ENCODE measurements around the gene SOX21. TPM values are rescaled to one million over a fixed set of nuclear protein-coding genes. Genes with fewer than 3 reads are reported as not detected.

The SOX21 gene
- total RNA-seq, 2 donors from 2014 or later, result 0.26 TPM; not detected in 1

- peaks cover 0 to 4% (median 0%) of the 10 kb centered on the region in 3 donors for H3K9me3 ChIP-seq
- intact Hi-C loops (cut with DNase I), result no loop called here
- H3K4me3 ChIP-seq, result no peak overlapping the region
- DNase-seq, result no peak
- no peak for ATAC-seq
- no peak overlapping the region for H3K27ac ChIP-seq
- peaks cover 0 to 40% of the 10 kb centered on the region in 2 donors for H3K27me3 ChIP-seq
- no peaks in the 10 kb centered on the region for H3K36me3 ChIP-seq (replicated peaks in 1 of 2; ENCODE audit: insufficient read depth in 1 of 2, low read depth in 2 of 2)
- no peak for TF ChIP-seq POLR2A (IDR thresholded peaks at IDR 0.05)
- TF ChIP-seq CTCF (IDR thresholded peaks at IDR 0.05), result no peak
- H3K4me1 ChIP-seq, result peaks cover 17% of the 10 kb centered on the region
- 9 to 11% methylated on average over 15 of the region's 15 CpGs for WGBS, 2 donors
Observed at GRCh38 chr13:94706843-94707399, 5.4 kb downstream of the SOX21 start.

GRCh38 chr13:94706101-94706842 is 6.1 kb downstream of the SOX21 start:
- peaks cover 0 to 4% (median 0%) of the 10 kb centered on the region in 3 donors for H3K9me3 ChIP-seq
- WGBS, 2 donors, result 11 to 16% methylated on average over 16 of the region's 16 CpGs
- peaks cover 12% of the 10 kb centered on the region for H3K4me1 ChIP-seq
- DNase-seq (no peak), ATAC-seq (no peak)
- H3K27me3 ChIP-seq, result peaks cover 0 to 36% of the 10 kb centered on the region in 2 donors
- H3K27ac ChIP-seq, result no peak overlapping the region
- TF ChIP-seq POLR2A (IDR thresholded peaks at IDR 0.05) (no peak), CTCF (IDR thresholded peaks at IDR 0.05) (no peak)
- no peak overlapping the region for H3K4me3 ChIP-seq
- H3K36me3 ChIP-seq (replicated peaks in 1 of 2; ENCODE audit: insufficient read depth in 1 of 2, low read depth in 2 of 2), result no peaks in the 10 kb centered on the region
- intact Hi-C loops (cut with DNase I), result no loop called here

- intact Hi-C loops (cut with DNase I), result no loop called here
- DNase-seq, result no peak
- H3K4me1 ChIP-seq, result peaks cover 8% of the 10 kb centered on the region
- H3K4me3 ChIP-seq, result no peak overlapping the region
- H3K9me3 ChIP-seq, result peaks cover 0 to 4% (median 0%) of the 10 kb centered on the region in 3 donors
- H3K27me3 ChIP-seq, result peaks cover 0 to 35% of the 10 kb centered on the region in 2 donors
- 8 to 11% methylated on average over 39 to 40 of the region's 40 CpGs for WGBS, 2 donors
- no peak for TF ChIP-seq CTCF (IDR thresholded peaks at IDR 0.05)
- H3K27ac ChIP-seq, result no peak overlapping the region
- H3K36me3 ChIP-seq (replicated peaks in 1 of 2; ENCODE audit: insufficient read depth in 1 of 2, low read depth in 2 of 2), result no peaks in the 10 kb centered on the region
- no peak for ATAC-seq
Observed at GRCh38 chr13:94705081-94706030, 7.0 kb downstream of the SOX21 start.

GRCh38 chr13:94704377-94705080 is 7.8 kb downstream of the SOX21 start:
- no peak for TF ChIP-seq CTCF (IDR thresholded peaks at IDR 0.05)
- TF ChIP-seq POLR2A (IDR thresholded peaks at IDR 0.05), result no peak
- H3K4me1 ChIP-seq, result peaks cover 8% of the 10 kb centered on the region
- H3K9me3 ChIP-seq, result peaks cover 0 to 4% (median 0%) of the 10 kb centered on the region in 3 donors
- intact Hi-C loops (cut with DNase I), result no loop called here
- no peak for DNase-seq
- no peak overlapping the region for H3K4me3 ChIP-seq
- no peaks in the 10 kb centered on the region for H3K36me3 ChIP-seq (replicated peaks in 1 of 2; ENCODE audit: insufficient read depth in 1 of 2, low read depth in 2 of 2)
- ATAC-seq, result no peak
- 9 to 11% methylated on average over 17 to 22 of the region's 24 CpGs for WGBS, 2 donors
- H3K27ac ChIP-seq, result no peak overlapping the region
- H3K27me3 ChIP-seq, result peaks cover 0 to 35% of the 10 kb centered on the region in 2 donors
